HEK293 (cell line): ENCODE measurements around the gene HTR3B.

Source experiments
- CTCF ChIA-PET: fragments of 350-600 bp; formaldehyde crosslinking; extraction: SDS; loops from one replicate; lab custom pipeline; 2021; ENCODE audit warnings: antibody characterized with exemption; lab: Yijun Ruan, JAX
- POLR2A ChIA-PET: fragments of 300-600 bp; formaldehyde crosslinking; extraction: SDS; loops from one replicate; lab custom pipeline; 2020; ENCODE audit warnings: antibody characterized with exemption, inconsistent platforms; lab: Yijun Ruan, JAX
- H3K27ac ChIP-seq: fragments of 200-500 bp; sonication (Bioruptor generic); 2 replicates; pipeline ENCODE4 v1.5.1; 2014; ENCODE audit warnings: low read depth, low read length, control low read depth, inconsistent platforms; ENCODE audit errors: extremely low read depth
- H3K36me3 ChIP-seq, 2 experiments: fragments of 200-500 bp in 1 of 2; sonication (Bioruptor generic) in 1 of 2; 1 replicate in 1 of 2; 2 replicates in 1 of 2; pipeline ENCODE4 v1.5.1; 2014 to 2017; ENCODE audit warnings: inconsistent platforms in 2 of 2, low read length in 2 of 2; ENCODE audit not compliant: control insufficient read depth in 2 of 2, insufficient read depth in 1 of 2
- H3K4me1 ChIP-seq: fragments of 200-500 bp; sonication (Bioruptor generic); 2 replicates; pipeline ENCODE4 v1.5.1; 2014; ENCODE audit warnings: mild to moderate bottlenecking, low read length, inconsistent platforms; ENCODE audit not compliant: control insufficient read depth, insufficient read depth
- H3K4me3 ChIP-seq: 2 replicates; pipeline ENCODE4 v1.5.1; 2011; ENCODE audit warnings: low read depth, mild to moderate bottlenecking, control low read depth, low read length, moderate library complexity
- H3K9me3 ChIP-seq: fragments of 200-500 bp; sonication (Bioruptor generic); 2 replicates; pipeline ENCODE4 v1.5.1; 2014; ENCODE audit warnings: low read depth, low read length, inconsistent platforms; ENCODE audit not compliant: control insufficient read depth, insufficient read depth
- FEZF1 ChIP-seq: fragments of 450-650 bp; formaldehyde crosslinking; IDR thresholded peaks from 2 replicates; pipeline ENCODE4 v1.5.1; 2016; ENCODE audit warnings: missing biosample characterization, missing genetic modification characterization
- GLIS1 ChIP-seq: fragments of 450-650 bp; formaldehyde crosslinking; IDR thresholded peaks from 2 replicates; pipeline ENCODE4 v1.5.1; 2016; ENCODE audit warnings: missing biosample characterization, missing genetic modification characterization
- IKZF3 ChIP-seq: fragments of 450-650 bp; IDR thresholded peaks from 2 replicates; pipeline ENCODE4 v1.5.0; 2018; ENCODE audit warnings: missing biosample characterization, mild to moderate bottlenecking, missing genetic modification characterization, moderate library complexity
- KLF10 ChIP-seq: fragments of 450-650 bp; IDR thresholded peaks from 2 replicates; pipeline ENCODE4 v1.5.1; 2018; ENCODE audit warnings: missing biosample characterization, mild to moderate bottlenecking, missing genetic modification characterization
- OSR2 ChIP-seq: fragments of 450-650 bp; formaldehyde crosslinking; IDR thresholded peaks from 2 replicates; pipeline ENCODE4 v1.5.1; 2016; ENCODE audit warnings: missing biosample characterization, missing genetic modification characterization
- PRDM1 ChIP-seq: fragments of 450-650 bp; formaldehyde crosslinking; IDR thresholded peaks from 2 replicates; pipeline ENCODE4; 2016; ENCODE audit warnings: missing biosample characterization, missing genetic modification characterization
- SP7 ChIP-seq: fragments of 450-650 bp; formaldehyde crosslinking; IDR thresholded peaks from 2 replicates; pipeline ENCODE4 v1.5.1; 2016; ENCODE audit warnings: missing biosample characterization, missing genetic modification characterization
- TCF7L2 ChIP-seq: IDR thresholded peaks from 2 replicates; pipeline ENCODE4 v1.6.1; 2011; ENCODE audit warnings: low read depth, mild to moderate bottlenecking, inconsistent platforms, low read length, moderate library complexity, borderline replicate concordance
- TRIM28 ChIP-seq: IDR thresholded peaks from 2 replicates; pipeline ENCODE4 v1.6.1; 2011; ENCODE audit warnings: low read length, control low read depth, borderline replicate concordance
- WT1 ChIP-seq: fragments of 450-650 bp; formaldehyde crosslinking; IDR thresholded peaks from 2 replicates; pipeline ENCODE4 v1.5.1; 2016; ENCODE audit warnings: missing biosample characterization, missing genetic modification characterization
- ZBTB17 ChIP-seq: fragments of 450-650 bp; formaldehyde crosslinking; IDR thresholded peaks from 2 replicates; pipeline ENCODE4 v1.5.1; 2016; ENCODE audit warnings: missing biosample characterization, missing genetic modification characterization
- ZBTB48 ChIP-seq: fragments of 450-650 bp; formaldehyde crosslinking; IDR thresholded peaks from 2 replicates; pipeline ENCODE4 v1.5.1; 2016; ENCODE audit warnings: missing biosample characterization, missing genetic modification characterization
- ZEB2 ChIP-seq: fragments of 450-650 bp; formaldehyde crosslinking; IDR thresholded peaks from 2 replicates; pipeline ENCODE4 v1.5.1; 2016; ENCODE audit warnings: missing biosample characterization, missing genetic modification characterization
- ZIC2 ChIP-seq: fragments of 450-650 bp; formaldehyde crosslinking; IDR thresholded peaks from 2 replicates; pipeline ENCODE4 v1.5.1; 2016; ENCODE audit warnings: missing biosample characterization, missing genetic modification characterization
- ZNF175 ChIP-seq: fragments of 450-650 bp; formaldehyde crosslinking; IDR thresholded peaks from 2 replicates; pipeline ENCODE4 v1.5.1; 2016; ENCODE audit warnings: missing biosample characterization, missing genetic modification characterization
- ZNF274 ChIP-seq, 2 experiments: fragments of 200-500 bp in 1 of 2; fragments of 450-650 bp in 1 of 2; sonication (Bioruptor generic) in 1 of 2; formaldehyde crosslinking in 1 of 2; IDR thresholded peaks; 2 replicates each; pipeline versions ENCODE4 v1.5.1 to v1.6.1; 2014 to 2016; ENCODE audit warnings: borderline replicate concordance in 1 of 2, inconsistent platforms in 1 of 2, low read length in 1 of 2, missing biosample characterization in 1 of 2, missing genetic modification characterization in 1 of 2
- ZNF426 ChIP-seq: fragments of 450-650 bp; formaldehyde crosslinking; IDR thresholded peaks from 2 replicates; pipeline ENCODE4 v1.5.1; 2017; ENCODE audit warnings: missing biosample characterization, missing genetic modification characterization, mild to moderate bottlenecking, inconsistent platforms, moderate library complexity
- ZNF600 ChIP-seq: fragments of 450-650 bp; formaldehyde crosslinking; IDR thresholded peaks from 2 replicates; pipeline ENCODE4 v1.5.1; 2016; ENCODE audit warnings: missing biosample characterization, missing genetic modification characterization
- ZNF629 ChIP-seq: fragments of 450-650 bp; formaldehyde crosslinking; IDR thresholded peaks from 2 replicates; pipeline ENCODE4 v1.5.1; 2017; ENCODE audit warnings: missing biosample characterization, missing genetic modification characterization
- ZNF654 ChIP-seq: fragments of 450-650 bp; formaldehyde crosslinking; IDR thresholded peaks from 2 replicates; pipeline ENCODE4 v1.5.1; 2016; ENCODE audit warnings: low read depth, missing biosample characterization, missing genetic modification characterization
- ZNF747 ChIP-seq: fragments of 450-650 bp; formaldehyde crosslinking; IDR thresholded peaks from 2 replicates; pipeline ENCODE4 v1.5.1; 2016; ENCODE audit warnings: missing biosample characterization, missing genetic modification characterization
- ZSCAN23 ChIP-seq: fragments of 450-650 bp; formaldehyde crosslinking; IDR thresholded peaks from 2 replicates; pipeline ENCODE4 v1.5.1; 2016; ENCODE audit warnings: missing biosample characterization, missing genetic modification characterization
- ZXDB ChIP-seq: fragments of 450-650 bp; formaldehyde crosslinking; IDR thresholded peaks from 2 replicates; pipeline ENCODE4 v1.5.1; 2016; ENCODE audit warnings: missing biosample characterization, missing genetic modification characterization
- TF ChIP-seq, protein P1 (sequence below): fragments of 450-650 bp; formaldehyde crosslinking; IDR thresholded peaks from 2 replicates; pipeline ENCODE4 v1.5.1; 2016; ENCODE audit warnings: missing biosample characterization, missing genetic modification characterization
- TF ChIP-seq, protein P2 (sequence below): fragments of 450-650 bp; IDR thresholded peaks from 2 replicates; pipeline ENCODE4 v1.5.1; 2018; ENCODE audit warnings: missing biosample characterization, mild to moderate bottlenecking, missing genetic modification characterization
- TF ChIP-seq, protein P3 (sequence below): fragments of 450-650 bp; formaldehyde crosslinking; IDR thresholded peaks from 2 replicates; pipeline ENCODE4 v1.5.1; 2016; ENCODE audit warnings: missing biosample characterization, missing genetic modification characterization

The HTR3B gene

GRCh38 chr11:113884361-113884836, 20.2 kb upstream of the HTR3B start (continued):
- TF ChIP-seq ZBTB48 (tag by site-specific recombination), result no peak
- peak; percentile 51; the same call in 1 of the 2 replicates for TF ChIP-seq WT1 (tag by site-specific recombination)
- TF ChIP-seq, protein P1, sequence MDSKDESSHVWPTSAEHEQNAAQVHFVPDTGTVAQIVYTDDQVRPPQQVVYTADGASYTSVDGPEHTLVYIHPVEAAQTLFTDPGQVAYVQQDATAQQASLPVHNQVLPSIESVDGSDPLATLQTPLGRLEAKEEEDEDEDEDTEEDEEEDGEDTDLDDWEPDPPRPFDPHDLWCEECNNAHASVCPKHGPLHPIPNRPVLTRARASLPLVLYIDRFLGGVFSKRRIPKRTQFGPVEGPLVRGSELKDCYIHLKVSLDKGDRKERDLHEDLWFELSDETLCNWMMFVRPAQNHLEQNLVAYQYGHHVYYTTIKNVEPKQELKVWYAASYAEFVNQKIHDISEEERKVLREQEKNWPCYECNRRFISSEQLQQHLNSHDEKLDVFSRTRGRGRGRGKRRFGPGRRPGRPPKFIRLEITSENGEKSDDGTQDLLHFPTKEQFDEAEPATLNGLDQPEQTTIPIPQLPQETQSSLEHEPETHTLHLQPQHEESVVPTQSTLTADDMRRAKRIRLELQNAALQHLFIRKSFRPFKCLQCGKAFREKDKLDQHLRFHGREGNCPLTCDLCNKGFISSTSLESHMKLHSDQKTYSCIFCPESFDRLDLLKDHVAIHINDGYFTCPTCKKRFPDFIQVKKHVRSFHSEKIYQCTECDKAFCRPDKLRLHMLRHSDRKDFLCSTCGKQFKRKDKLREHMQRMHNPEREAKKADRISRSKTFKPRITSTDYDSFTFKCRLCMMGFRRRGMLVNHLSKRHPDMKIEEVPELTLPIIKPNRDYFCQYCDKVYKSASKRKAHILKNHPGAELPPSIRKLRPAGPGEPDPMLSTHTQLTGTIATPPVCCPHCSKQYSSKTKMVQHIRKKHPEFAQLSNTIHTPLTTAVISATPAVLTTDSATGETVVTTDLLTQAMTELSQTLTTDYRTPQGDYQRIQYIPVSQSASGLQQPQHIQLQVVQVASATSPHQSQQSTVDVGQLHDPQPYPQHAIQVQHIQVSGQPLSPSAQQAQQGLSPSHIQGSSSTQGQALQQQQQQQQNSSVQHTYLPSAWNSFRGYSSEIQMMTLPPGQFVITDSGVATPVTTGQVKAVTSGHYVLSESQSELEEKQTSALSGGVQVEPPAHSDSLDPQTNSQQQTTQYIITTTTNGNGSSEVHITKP (tag by site-specific recombination), result peak; percentile 84
- peak; percentile 48; the same call in 1 of the 2 replicates for TF ChIP-seq IKZF3 (tag by site-specific recombination)
- TF ChIP-seq TRIM28, result 0 out of 2 replicates have a peak, but pooled peaks have one; percentile 38
- no peak for TF ChIP-seq ZNF747 (tag by site-specific recombination)
- no peak for TF ChIP-seq ZNF175 (tag by site-specific recombination)
- TF ChIP-seq, protein P2, sequence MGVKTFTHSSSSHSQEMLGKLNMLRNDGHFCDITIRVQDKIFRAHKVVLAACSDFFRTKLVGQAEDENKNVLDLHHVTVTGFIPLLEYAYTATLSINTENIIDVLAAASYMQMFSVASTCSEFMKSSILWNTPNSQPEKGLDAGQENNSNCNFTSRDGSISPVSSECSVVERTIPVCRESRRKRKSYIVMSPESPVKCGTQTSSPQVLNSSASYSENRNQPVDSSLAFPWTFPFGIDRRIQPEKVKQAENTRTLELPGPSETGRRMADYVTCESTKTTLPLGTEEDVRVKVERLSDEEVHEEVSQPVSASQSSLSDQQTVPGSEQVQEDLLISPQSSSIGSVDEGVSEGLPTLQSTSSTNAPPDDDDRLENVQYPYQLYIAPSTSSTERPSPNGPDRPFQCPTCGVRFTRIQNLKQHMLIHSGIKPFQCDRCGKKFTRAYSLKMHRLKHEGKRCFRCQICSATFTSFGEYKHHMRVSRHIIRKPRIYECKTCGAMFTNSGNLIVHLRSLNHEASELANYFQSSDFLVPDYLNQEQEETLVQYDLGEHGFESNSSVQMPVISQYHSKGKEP, result peak; percentile 89
- peak; percentile 52; the same call in 1 of the 2 replicates for TF ChIP-seq ZEB2
- TF ChIP-seq GLIS1 (tag by site-specific recombination), result peak; percentile 87
- TF ChIP-seq ZBTB17 (tag by site-specific recombination), result peak; percentile 82
- no peak for TF ChIP-seq ZNF274 (IDR thresholded peaks at IDR 0.05; ENCODE audit: low read length)
- no peak for TF ChIP-seq ZNF274 (tag by site-specific recombination; IDR thresholded peaks at IDR 0.05; ENCODE audit: borderline replicate concordance)
- TF ChIP-seq, protein P3, sequence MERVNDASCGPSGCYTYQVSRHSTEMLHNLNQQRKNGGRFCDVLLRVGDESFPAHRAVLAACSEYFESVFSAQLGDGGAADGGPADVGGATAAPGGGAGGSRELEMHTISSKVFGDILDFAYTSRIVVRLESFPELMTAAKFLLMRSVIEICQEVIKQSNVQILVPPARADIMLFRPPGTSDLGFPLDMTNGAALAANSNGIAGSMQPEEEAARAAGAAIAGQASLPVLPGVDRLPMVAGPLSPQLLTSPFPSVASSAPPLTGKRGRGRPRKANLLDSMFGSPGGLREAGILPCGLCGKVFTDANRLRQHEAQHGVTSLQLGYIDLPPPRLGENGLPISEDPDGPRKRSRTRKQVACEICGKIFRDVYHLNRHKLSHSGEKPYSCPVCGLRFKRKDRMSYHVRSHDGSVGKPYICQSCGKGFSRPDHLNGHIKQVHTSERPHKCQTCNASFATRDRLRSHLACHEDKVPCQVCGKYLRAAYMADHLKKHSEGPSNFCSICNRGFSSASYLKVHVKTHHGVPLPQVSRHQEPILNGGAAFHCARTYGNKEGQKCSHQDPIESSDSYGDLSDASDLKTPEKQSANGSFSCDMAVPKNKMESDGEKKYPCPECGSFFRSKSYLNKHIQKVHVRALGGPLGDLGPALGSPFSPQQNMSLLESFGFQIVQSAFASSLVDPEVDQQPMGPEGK, result peak; percentile 64
- TF ChIP-seq ZIC2 (tag by site-specific recombination), result no peak
- TF ChIP-seq ZNF600 (tag by site-specific recombination), result 0 out of 2 replicates have a peak, but pooled peaks have one; percentile 26
- 0 out of 2 replicates have a peak, but pooled peaks have one; percentile 28 for TF ChIP-seq OSR2
- TF ChIP-seq, all 188 proteins: peak for 13

GRCh38 chr11:113885897-113886296, 18.7 kb upstream of the HTR3B start:
- no peaks in the 10 kb centered on the region for H3K9me3 ChIP-seq
- H3K4me1 ChIP-seq, result no peaks in the 10 kb centered on the region; the same call in 1 of the 2 replicates
- no peaks in the 10 kb centered on the region for H3K36me3 ChIP-seq
- ChIA-PET CTCF (no interaction called here), POLR2A (interaction anchor here (2.3 kb wide), 1 partner anchor 12 kb away, joined by 8 read pairs; no protein-coding TSS in a partner anchor)
- H3K4me3 ChIP-seq, result no peak overlapping the region
- H3K27ac ChIP-seq, result peak overlapping the region; percentile 76; the same call in 1 of the 2 replicates
- TF ChIP-seq SP7 (tag by site-specific recombination) (peak; percentile 48; the same call in 1 of the 2 replicates), IKZF3 (tag by site-specific recombination) (peak; percentile 64), ZXDB (0 out of 2 replicates have a peak, but pooled peaks have one; percentile 33), ZSCAN23 (tag by site-specific recombination) (no peak), ZNF426 (tag by site-specific recombination) (no peak), ZNF629 (tag by site-specific recombination) (peak; percentile 56; the same call in 1 of the 2 replicates), TCF7L2 (peak; percentile 72), ZNF654 (tag by site-specific recombination) (no peak), FEZF1 (tag by site-specific recombination) (peak; percentile 53), PRDM1 (no peak), KLF10 (tag by site-specific recombination) (peak; percentile 18; the same call in 1 of the 2 replicates)
- TF ChIP-seq, protein P2, result peak; percentile 37; the same call in 1 of the 2 replicates
